ENCODE results near the gene RPL29.
A peak's percentile ranks its signal among the peaks of the same experiment; 100 is the strongest.

RPL29 gene

GRCh38 chr3:52005571-52005986, 9.9 kb upstream of the RPL29 start:
- no peak overlapping the region for H3K4me3 ChIP-seq (ENCODE audit: low read length)
- TF ChIP-seq CTCF (IDR thresholded peaks at IDR 0.05; ENCODE audit: insufficient read depth, low read depth, low read length, missing control alignments), result no peak
- peak; percentile 74 for DNase-seq (ENCODE audit: low read depth)

GRCh38 chr3:52004906-52005395, 9.3 kb upstream of the RPL29 start:
- H3K4me3 ChIP-seq (ENCODE audit: low read length), result no peak overlapping the region
- no peak for DNase-seq (ENCODE audit: low read depth)
- no peak for TF ChIP-seq CTCF (IDR thresholded peaks at IDR 0.05; ENCODE audit: insufficient read depth, low read depth, low read length, missing control alignments)

- no peak overlapping the region for H3K4me3 ChIP-seq (ENCODE audit: low read length)
- DNase-seq (ENCODE audit: low read depth), result peak; percentile 49
- TF ChIP-seq CTCF (IDR thresholded peaks at IDR 0.05; ENCODE audit: insufficient read depth, low read depth, low read length, missing control alignments), result peak; percentile 52
These were observed 8.6 kb upstream of the RPL29 start for GRCh38 chr3:52004163-52004787.

- no peak overlapping the region for H3K4me3 ChIP-seq (ENCODE audit: low read length)
- DNase-seq (ENCODE audit: low read depth), result no peak
- TF ChIP-seq CTCF (IDR thresholded peaks at IDR 0.05; ENCODE audit: insufficient read depth, low read depth, low read length, missing control alignments), result no peak
These were observed 7.1 kb upstream of the RPL29 start for GRCh38 chr3:52002748-52003147.

- peak; percentile 83 for TF ChIP-seq CTCF (IDR thresholded peaks at IDR 0.05; ENCODE audit: insufficient read depth, low read depth, low read length, missing control alignments)
- peak; percentile 67 for DNase-seq (ENCODE audit: low read depth)
These were observed 5.8 kb upstream of the RPL29 start for GRCh38 chr3:52001443-52001974.

GRCh38 chr3:51999846-52000245, 4.2 kb upstream of the RPL29 start:
- no peak overlapping the region for H3K4me3 ChIP-seq (ENCODE audit: low read length)
- no peak for DNase-seq (ENCODE audit: low read depth)
- no peak for TF ChIP-seq CTCF (IDR thresholded peaks at IDR 0.05; ENCODE audit: insufficient read depth, low read depth, low read length, missing control alignments)

More at GRCh38 chr3:52001443-52001974, 5.8 kb upstream of the RPL29 start:
- H3K4me3 ChIP-seq (ENCODE audit: low read length), result no peak overlapping the region

- H3K4me3 ChIP-seq (ENCODE audit: low read length), result no peak overlapping the region
- DNase-seq (ENCODE audit: low read depth), result no peak
- no peak for TF ChIP-seq CTCF (IDR thresholded peaks at IDR 0.05; ENCODE audit: insufficient read depth, low read depth, low read length, missing control alignments)
These were observed 3.1 kb upstream of the RPL29 start for GRCh38 chr3:51998774-51999173.
